HG03039 (cell line): ENCODE data around the gene TNRC6B.
"Not testable (repeated sequence)": the region's sequence is repeated elsewhere in the genome, so short reads cannot be mapped to it uniquely, and the experiment has no call there.

Source experiments
- ATAC-seq: cut with Tn5 transposase; IDR thresholded peaks from one replicate; pipeline ENCODE4 v1.9.1; 2021; ENCODE audit warnings: mild to moderate bottlenecking, moderate library complexity; ENCODE audit not compliant: unreplicated experiment

TNRC6B gene

GRCh38 chr22:40347300-40347699 is 169.6 kb downstream of the TNRC6B start:
- ATAC-seq, result no peak

DNA sequence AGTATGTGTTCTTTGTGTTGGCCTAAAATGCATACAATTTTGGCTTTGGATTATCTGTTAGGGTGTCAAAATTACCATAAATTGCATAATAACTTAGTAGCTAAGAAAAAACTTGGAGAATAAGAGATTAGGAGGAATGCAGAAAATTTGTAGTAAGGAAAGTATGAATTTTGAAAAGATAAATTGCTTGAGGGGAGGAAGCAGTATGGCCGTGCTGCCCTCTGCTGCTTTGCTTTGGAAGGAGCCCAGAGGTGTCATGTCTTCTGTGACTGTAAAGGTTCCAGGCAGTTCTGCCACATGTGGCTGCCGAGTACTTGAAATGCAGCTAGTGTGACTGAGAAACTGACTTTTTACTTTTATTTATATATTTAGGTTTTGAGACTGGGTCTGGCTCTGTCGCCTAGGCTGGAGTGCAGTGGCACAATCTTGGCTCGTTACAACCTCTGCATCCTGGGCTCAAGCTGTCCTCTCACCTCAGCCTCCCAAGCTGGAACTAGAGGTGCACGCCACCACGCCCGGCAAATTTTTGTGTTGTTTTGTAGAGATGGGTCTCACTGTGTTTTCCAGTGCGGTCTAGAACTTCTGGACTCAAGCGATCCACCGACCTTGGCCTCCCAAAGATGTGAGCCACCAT is 170.4 kb downstream of the TNRC6B start:
- no peak for ATAC-seq

DNA sequence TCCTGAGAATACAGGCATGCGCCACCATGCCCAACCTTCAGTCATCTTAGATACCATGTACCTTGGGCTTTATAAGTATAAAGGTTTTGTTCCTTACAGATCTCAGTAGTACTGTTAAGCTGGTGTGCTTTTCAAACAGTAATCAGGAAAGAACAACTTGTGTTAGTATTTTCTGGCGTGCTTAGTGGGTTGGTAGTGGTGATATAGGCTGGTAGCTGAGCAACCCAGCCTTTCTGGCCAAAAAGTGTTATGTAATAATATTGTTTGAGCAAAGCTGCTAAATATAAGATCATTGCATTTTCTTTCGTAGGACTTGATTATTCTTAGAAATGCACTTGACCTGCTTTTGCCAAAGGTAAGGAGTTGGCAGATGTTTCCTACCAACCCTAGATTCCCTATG is 175.0 kb downstream of the TNRC6B start:
- no peak for ATAC-seq

DNA sequence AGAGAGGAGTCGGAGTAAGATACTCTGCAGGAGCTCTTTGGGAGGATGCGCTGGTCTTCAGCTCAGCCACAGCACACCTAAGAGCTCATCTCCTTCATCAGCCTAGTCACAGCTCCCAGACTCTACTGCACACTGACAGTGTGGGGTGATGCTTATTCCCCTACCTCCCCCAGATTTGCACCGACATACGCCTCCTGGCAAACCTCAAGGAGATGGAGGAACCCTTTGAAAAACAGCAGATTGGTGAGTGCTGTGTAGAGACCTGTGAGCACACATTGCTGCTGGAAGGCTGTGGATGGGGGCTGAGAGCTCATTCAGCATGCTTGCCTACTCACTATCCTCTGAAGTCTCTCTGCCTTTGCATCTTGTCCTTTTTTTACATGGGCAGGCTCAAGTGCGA is 183.4 kb downstream of the TNRC6B start:
- ATAC-seq, result no peak

GRCh38 chr22:40363059-40363458 is 185.3 kb downstream of the TNRC6B start:
- no peak for ATAC-seq

DNA sequence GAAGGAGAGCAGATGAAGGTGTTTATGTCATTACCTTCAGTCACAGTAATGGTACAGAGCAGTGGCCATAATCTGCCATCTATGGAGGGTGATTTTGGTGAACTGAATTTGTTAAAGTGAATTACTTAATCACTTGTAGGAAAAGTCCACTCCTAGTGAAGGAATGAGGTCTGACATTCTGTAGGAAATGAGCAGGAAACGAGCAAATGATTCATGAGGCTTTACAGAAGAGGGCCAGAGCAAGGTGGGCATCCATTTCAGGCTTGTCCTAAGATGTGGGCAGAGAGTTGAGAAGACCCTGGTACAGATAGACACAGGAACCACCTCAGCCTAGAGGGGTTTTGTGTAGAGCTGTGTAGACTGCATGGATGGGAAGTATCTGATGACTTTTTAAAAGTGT is 186.7 kb downstream of the TNRC6B start:
- no peak for ATAC-seq

DNA sequence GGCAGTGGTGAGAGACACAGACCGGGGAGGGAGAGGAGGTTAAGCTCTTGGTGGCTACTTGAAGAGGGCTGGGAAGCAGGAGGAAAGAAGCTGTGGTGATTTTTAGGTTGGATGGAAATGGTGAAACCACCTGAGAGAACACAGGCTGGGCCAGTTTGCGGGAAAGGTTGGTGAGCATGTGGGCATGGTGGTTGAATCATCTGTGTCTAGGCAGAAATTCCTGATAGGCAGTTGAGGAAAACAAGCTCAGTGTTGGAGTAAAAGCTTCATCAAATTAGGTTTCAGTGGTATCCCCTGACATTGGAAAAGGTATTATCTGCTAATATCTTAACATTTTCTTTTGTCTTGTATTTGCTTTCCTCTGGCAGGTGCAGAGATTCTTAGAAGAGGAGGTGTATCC is 188.3 kb downstream of the TNRC6B start:
- no peak for ATAC-seq

- ATAC-seq, result no peak
Measured at GRCh38 chr22:40367342-40367741, 189.6 kb downstream of the TNRC6B start.

DNA sequence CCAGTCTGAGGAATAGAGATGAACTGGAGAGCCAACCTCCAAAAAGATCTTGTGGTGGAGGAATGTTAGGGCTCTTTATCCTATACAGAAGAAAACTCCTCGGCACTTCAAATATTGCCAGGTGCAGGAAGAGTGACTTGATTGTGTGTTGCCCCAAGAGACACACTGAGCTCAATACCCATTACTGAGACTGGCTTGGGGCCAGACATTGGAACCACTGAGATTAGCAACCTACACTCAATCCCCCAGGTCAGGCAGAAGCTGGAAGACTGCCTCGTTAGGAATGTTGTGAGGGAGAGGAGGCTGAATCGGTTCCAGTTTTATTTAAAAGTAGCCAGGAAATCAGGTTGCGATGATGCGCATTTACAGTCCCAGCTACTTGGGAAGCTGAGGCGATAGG is 190.3 kb downstream of the TNRC6B start:
- ATAC-seq, result no peak

DNA sequence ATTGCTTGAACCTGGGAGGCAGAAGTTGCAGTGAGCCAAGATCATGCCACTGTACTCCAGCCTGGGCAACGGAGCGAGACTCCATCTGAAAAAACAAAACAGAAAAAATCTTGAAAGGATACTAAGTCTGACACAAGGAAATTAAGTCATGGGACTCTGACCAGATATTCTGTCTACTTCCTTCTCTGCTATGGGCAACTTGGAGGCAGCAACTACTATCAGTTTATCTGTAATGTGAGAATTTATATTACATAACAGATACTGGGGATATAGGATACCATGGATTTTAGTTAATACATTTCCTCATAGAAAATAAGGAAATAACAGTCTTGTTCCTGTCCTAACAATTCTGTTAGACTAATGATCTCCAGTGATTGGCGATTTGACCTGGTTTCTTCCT is 191.1 kb downstream of the TNRC6B start:
- no peak for ATAC-seq

DNA sequence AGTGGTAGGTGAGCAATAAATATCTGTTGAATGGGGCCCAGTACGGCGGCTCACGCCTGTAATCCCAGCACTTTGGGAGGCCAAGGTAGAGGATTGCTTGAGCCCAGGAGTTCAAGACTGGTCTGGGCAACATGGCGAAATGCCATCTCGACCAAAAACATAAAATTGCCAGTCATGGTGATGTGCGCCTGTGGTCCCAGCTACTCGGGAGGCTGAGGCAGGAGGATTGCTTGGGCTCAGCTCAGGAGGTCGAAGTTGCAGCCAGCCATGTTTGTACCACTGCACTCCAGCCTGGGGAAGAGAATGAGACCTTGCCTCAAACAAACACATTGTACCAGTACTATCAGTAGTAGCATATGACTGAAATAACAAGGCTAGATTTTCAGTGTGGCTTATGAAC is 196.8 kb downstream of the TNRC6B start:
- ATAC-seq, result no peak

GRCh38 chr22:40376149-40376548 is 198.4 kb downstream of the TNRC6B start:
- no peak for ATAC-seq

GRCh38 chr22:40377931-40378330 is 200.2 kb downstream of the TNRC6B start:
- ATAC-seq, result no peak

DNA sequence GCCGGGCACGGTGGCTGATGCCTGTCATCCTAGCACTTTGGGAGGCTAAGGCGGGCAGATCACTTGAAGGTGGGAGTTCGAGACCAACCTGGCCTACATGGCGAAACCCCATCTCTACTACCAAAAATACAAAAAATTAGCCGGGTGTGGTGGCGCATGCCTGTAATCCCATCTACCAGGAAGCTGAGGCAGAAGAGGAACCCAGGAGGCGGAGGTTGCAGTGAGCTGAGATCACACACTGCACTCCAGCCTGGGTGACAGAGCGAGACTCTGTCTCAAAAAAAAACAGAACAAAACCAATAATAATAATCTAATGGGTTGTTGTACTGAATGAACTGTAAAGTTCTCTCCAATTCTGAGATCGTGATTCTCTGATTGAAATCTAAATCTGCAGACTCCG is 200.7 kb downstream of the TNRC6B start:
- ATAC-seq, result not testable (repeated sequence)

GRCh38 chr22:40381461-40381860 is 203.7 kb downstream of the TNRC6B start:
- no peak for ATAC-seq

- no peak for ATAC-seq
Measured at GRCh38 chr22:40383905-40384304, 206.2 kb downstream of the TNRC6B start.

- no peak for ATAC-seq
Measured at GRCh38 chr22:40385036-40385782, 207.5 kb downstream of the TNRC6B start.
